ENCODE data around the gene SMAD1. TPM values are rescaled to one million over a fixed set of nuclear protein-coding genes. Genes with fewer than 3 reads are reported as not detected.

SMAD1 gene
- total RNA-seq, 1 experiment from 2014 or later, result 21.1 TPM

GRCh38 chr4:145489556-145489955, 7.9 kb downstream of the SMAD1 start:
- Histone ChIP-seq H2AK5ac (ENCODE audit: insufficient read length, low read length) (no peak overlapping the region), H2BK20ac (ENCODE audit: low read depth, low read length, poor library complexity, severe bottlenecking) (no peak overlapping the region), H3K4me1 (ENCODE audit: insufficient read depth, low read length) (no peaks in the 10 kb centered on the region), H3K4me2 (ENCODE audit: insufficient read depth, insufficient read length, low read length) (no peak overlapping the region), H2BK15ac (ENCODE audit: low read depth, low read length) (no peak overlapping the region), H3K23ac (ENCODE audit: insufficient read length, low read depth, low read length) (no peak overlapping the region), H2BK5ac (ENCODE audit: insufficient read length, low read length) (no peak overlapping the region), H3K23me2 (ENCODE audit: insufficient read length, low read depth, low read length, poor library complexity, severe bottlenecking) (no peaks in the 10 kb centered on the region), H3K18ac (ENCODE audit: insufficient read length, low read depth, low read length) (no peak overlapping the region), H3K9ac (ENCODE audit: extremely low read depth, insufficient read length, low read length) (no peak overlapping the region), H3K27me3 (ENCODE audit: insufficient read depth, low read length) (no peaks in the 10 kb centered on the region), H3K27ac (ENCODE audit: insufficient read length, low read depth, low read length) (no peak overlapping the region), H3T11ph (ENCODE audit: low read length) (no peak overlapping the region), H4K20me1 (ENCODE audit: control insufficient read depth, insufficient read depth, insufficient read length) (no peaks in the 10 kb centered on the region), H3K9me3 (ENCODE audit: control insufficient read depth, low read depth, low read length) (no peaks in the 10 kb centered on the region), H3K79me1 (ENCODE audit: insufficient read depth, low read depth, low read length, poor library complexity, severe bottlenecking) (peaks cover 4% of the 10 kb centered on the region), H3K56ac (ENCODE audit: insufficient read length, low read depth, low read length) (no peak overlapping the region), H4K5ac (ENCODE audit: insufficient read length, low read depth, low read length) (no peak overlapping the region), H3K79me2 (ENCODE audit: insufficient read depth, low read length) (peaks cover 8% of the 10 kb centered on the region; the same call in 1 of the 2 replicates), H2BK120ac (ENCODE audit: low read depth, low read length, poor library complexity, severe bottlenecking) (no peak overlapping the region), H3K14ac (ENCODE audit: insufficient read depth, low read length) (no peak overlapping the region), H4K8ac (replicated peaks; ENCODE audit: insufficient read length, low read depth, low read length) (no peak overlapping the region), H2AFZ (ENCODE audit: low read length) (no peak overlapping the region), H3K4ac (ENCODE audit: low read depth, low read length) (no peak overlapping the region), H4K91ac (ENCODE audit: insufficient read length, low read depth, low read length) (no peak overlapping the region), H2BK12ac (ENCODE audit: insufficient read length, low read depth, low read length) (no peak overlapping the region)
- Mint-ChIP-seq H3K4me1 (peaks cover 20 to 22% of the 10 kb centered on the region in 2 experiments), H3K9me3 (no peaks in the 10 kb centered on the region), H3K27ac (no peak overlapping the region), H3K36me3 (ENCODE audit: insufficient read depth in 1 of 3, low read depth in 3 of 3) (no peaks in the 10 kb centered on the region), H3K4me3 (no peak overlapping the region), H3K27me3 (ENCODE audit: low read depth) (no peaks in the 10 kb centered on the region)
- DNase-seq, result no peak
- no peak for TF ChIP-seq CTCF (conservative IDR thresholded peaks at IDR 0.05)
- 100% methylated on average over 1 of the region's 3 CpGs for WGBS (ENCODE audit: extremely low coverage, insufficient read length, low lambda C conversion rate)
